ENCODE data around the gene DUSP10.

Gene DUSP10

DNA sequence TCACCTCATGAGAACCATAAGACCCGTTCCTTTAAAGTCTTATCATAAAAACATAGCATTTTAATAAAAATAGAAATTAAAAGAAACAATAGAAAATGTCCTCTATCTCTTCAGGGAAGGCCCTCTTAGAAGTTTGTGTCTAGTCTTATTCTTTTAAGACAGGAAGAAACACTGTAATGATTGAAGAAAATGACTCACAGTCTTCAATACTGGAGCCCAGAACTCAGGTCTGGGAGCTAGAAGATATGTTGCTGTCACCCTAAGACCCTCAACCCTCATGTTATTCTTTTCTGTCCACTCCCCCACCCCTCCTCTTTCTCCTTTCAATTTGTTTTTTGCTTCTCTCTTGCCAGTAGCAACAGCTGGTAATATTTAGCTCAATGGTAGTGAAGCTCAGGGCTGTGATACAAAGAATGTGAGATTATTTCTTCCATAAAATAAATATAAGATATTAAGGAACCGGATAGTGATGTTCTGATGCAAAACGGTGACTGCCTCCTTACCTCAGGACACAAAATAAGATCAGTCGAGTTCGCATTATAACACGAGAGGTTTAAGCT lies 12.0 kb downstream of the DUSP10 start:
- DNase-seq = no peak

DNA sequence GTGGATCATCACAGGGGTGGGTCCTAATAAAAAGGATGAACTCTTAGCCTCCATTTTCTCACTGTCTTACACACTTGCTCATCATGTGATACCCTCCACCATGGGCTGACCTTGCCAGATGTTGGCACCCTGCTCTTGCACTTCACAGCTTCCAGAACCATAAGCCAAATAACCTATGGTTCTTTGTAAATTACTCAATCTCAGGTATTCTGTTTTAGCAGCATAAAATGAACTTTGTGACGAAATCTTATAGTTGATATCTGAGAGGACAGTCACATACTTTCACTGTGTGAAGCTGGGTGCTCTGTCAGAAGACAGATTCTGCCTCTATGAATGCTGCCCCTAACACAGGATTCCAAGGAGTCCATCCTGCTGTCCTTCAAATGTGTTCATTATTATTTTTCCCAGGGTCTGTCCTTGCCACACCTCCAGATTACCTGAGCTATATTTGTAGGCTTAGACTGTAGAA lies 13.8 kb downstream of the DUSP10 start:
- DNase-seq = no peak

DNA sequence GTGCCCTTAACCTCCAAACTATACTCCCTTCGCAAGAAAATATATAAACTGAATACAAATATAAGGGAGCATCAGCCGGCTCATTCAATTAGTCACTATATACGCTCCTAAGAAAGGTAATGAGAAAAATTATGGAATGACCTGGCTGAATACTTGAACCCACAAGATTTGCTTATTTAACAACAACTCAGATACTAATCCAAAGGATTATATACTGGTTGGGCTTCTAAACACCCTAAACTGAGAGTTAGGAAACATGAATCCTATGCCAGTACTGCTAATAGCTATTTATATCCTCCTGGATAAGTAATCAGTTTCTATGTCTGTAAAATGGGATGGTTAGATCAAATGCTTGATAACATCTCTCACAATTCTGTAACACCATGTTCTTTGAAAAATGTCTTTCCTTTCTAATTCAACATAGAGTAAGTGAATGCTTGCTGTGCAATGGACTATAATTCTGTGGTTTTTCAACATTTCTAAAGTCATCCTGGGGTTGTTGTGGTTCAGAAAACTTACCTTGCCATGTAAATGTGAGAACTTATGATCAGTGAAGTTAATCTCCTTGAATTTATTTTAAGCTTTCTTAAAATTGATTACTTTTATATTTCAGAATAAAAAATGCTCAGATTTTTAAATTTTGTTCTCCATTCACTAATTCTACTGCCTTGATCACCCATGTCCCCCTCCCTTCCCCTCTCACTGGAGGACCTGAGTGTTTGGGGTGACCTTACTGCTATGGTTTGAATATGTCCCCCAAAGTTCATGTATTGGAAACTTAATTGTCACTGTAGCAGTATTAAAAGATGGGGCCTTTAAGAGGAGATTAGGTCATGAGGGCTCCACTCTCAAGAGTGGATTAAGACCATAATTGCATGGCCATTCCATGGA lies 14.5 kb downstream of the DUSP10 start:
- DNase-seq = no peak

DNA sequence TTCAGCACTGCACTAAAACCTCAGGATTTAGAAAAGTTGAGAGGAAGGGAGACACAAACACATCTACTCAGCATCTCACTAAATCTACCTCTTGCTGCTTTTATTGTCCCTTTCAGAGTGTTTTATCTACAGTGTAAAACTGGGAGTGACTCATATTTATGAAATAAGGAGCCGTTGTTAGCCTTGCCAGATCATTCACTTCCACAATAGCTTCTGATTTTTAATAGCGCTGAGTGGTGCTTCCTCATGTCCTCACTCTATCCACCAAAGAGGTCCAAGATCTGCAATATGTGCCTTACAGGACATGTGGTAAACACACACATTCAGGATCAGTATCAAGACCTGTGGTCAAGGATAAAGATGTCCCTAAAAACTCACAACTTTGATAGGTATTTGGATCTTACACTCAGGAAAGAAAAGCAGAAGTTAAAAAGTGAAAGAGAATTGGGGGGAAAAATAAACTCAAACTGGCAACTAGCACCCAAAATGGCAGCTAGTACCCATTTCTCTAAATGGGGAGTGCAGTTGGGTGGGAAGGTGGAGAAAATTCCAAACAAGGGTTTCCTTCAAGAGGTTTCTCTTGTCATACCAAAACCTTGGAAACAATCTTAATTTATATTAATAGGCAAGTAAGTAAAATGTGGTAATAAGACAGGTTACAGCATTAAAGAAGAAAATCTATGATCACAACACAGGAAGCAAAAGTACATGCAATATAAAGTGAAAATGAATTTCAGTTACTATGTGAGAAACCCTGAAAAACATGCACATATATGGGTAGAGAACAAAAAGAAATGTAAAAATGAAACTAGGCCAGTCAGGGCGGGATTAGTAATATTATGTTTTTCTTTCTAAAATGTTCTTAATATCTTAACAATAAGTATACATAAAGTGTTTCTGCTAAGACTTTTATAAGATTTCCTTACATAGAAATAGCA lies 15.9 kb downstream of the DUSP10 start:
- DNase-seq = peak; percentile 47

DNA sequence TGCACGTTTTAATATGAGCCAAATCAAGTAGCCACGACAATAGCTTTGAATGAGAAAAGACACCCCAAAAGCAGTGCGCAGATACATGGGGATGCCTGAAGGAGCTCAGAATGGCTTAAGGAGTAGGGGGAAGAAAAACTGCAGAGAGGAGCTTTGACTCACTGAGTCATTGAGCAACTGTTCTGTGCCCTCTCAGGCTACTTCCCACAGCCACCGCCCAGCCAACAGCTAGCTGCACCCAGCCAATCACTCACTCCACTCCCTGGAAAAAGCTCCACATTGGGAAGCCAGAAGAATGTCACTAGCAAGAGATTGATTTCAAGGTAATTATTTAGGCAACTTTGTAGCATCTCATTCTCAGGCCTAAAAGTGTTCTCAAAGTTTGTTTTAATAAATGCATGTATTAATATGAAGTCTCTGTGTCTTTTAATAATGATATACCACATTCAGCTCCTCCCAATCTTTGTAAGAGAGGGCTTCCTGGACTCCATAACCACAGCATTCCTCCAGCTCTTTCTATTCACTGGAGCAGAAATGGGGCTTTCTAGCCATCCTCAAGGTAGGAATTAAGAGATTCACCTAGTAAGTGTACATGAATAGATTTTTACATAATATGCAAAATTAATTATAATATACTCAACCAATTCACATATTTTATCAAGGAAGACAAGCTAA lies 16.8 kb downstream of the DUSP10 start:
- no peak for DNase-seq

DNA sequence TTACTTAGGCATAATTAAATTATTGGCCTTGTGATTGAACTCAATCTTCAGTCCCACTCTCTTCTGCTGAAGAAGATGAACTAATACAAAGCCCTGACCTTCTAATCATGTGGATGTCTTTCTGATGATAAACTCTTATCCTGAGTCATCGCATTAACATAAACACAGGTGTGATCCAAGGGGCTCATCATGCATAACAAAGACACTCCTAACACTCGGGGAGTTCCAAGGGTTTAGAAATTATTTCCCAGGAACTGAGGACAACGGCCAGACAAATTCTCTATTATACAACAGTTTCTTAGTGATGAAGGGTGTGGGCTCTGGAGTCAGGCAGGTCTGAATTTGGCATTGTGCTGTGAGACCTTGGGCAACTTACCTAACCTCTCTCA lies 18.0 kb downstream of the DUSP10 start:
- no peak for DNase-seq

DNA sequence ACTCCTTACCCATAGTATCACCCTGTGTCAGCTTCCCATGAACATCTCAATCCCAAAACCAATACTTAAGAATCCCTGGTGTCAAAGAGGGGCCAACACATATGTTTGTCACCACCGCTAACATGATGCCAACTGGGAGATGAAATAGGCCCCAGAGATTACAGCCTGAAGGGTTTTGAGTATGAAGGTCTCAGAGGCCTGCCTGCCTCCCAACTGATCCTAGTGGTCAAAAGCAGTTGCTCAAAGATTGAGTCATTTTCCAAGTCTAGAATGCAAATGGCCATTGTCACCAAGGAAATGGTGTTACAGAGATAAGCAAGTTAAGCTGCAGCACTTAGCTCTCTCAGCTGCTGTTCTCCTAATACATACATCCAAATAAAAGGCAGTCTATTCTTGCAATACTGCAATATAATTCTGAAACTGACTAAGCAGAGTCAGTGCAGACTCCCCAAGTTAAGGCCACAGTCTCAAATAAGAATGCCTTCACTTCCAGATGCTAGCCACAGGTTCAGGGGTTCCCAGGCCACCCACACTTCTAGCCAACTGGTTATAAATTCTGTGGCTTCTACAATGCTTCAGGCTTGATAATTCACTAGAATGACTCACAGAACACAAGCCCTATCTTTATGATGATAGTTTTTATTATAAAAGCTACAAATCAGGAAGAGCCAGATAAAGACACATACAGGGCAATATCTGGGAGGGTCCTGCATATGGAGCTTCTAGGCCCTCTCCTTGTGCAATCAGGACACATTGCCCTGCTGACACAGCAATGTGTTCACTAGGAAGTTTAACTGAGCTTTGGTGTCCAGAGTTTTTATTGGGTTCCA lies 18.7 kb downstream of the DUSP10 start:
- DNase-seq = no peak

DNA sequence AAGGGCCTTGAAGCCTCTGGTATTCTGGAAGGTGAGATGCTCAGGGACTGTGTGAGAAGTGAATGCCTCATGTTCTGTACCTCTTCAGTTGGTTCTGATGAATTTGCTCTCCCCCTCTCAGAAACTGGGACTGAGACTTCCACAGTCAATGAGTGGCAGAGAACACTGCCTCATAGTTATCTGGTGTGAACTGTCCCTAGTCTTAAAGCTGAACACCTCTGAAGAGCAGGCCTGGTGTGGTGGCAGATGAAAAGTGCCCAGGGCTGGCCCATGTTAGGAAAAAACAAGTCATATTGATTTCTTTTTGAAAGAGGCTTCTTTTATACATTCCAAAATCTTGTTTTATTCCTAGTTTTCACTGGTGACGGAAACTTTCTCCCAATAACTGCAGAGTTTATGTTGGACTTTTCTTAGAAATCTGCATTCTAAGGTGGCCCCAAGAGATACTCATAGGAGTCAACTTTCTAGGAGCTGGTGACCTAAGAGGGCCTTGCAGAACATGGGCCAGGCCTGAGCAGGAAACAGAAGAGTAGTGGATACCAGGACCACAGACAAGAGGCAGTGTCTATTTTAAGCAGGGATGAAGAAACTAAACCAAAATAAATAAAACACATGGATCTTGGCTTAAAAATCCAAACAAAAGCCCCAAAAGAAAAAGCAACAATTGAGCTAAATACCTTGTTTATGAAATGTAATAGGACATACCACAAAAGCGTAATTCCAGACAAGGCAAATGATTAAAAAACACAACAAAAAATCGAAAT lies 19.5 kb downstream of the DUSP10 start:
- DNase-seq = no peak

DNA sequence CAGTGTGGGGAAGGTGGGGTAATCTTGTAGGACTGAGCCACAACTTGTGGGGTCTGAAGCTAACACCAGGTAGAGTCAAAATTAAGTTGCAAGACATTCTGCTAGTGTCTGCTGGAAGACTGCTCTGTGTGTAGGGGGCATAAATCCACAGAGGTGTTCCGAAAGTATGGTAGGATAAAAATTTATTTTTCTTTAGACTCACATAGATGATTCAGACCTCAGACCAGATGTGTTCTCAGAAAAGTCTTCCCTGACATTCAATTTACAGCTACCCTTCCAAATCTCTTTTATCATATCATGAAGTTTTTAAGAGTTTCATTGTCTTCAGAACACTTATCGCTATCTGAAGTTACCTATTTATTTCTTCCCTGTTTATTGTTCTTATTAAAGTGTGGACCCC lies 21.3 kb downstream of the DUSP10 start:
- DNase-seq = no peak

DNA sequence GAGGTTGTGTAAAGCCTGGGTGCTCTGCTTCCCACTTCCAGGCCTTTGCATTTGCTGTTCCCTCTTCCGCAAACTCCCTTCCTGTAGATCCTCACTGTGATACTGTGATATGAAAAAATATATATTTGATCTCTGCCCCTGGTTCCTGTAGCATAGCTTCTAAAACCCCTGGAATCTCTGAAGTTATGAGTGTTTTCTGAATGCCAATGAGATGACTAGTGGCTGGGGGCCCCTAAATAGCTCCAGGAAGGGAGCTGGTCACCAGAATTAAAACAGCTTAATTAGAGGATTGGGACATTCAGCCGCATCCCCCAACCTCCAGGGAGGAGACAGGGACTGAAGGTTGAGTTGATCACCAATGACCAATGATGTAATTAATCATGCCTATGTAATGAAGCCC lies 21.9 kb downstream of the DUSP10 start:
- no peak for DNase-seq

DNA sequence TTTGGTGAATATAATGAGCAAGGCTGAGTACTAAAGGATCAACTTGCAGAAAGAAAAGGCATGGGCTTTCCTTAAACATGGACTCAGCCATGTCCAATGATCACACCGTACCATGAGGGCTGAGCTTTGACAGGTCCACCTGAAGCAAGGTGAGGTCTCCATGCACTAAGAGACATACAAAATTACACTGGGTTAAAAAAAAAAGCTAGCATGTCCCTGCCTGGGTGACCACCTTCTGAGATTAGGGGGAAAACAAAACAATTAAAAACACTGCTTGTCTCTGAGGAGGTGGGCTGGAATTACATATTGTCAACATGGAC lies 22.7 kb downstream of the DUSP10 start:
- no peak for DNase-seq

DNA sequence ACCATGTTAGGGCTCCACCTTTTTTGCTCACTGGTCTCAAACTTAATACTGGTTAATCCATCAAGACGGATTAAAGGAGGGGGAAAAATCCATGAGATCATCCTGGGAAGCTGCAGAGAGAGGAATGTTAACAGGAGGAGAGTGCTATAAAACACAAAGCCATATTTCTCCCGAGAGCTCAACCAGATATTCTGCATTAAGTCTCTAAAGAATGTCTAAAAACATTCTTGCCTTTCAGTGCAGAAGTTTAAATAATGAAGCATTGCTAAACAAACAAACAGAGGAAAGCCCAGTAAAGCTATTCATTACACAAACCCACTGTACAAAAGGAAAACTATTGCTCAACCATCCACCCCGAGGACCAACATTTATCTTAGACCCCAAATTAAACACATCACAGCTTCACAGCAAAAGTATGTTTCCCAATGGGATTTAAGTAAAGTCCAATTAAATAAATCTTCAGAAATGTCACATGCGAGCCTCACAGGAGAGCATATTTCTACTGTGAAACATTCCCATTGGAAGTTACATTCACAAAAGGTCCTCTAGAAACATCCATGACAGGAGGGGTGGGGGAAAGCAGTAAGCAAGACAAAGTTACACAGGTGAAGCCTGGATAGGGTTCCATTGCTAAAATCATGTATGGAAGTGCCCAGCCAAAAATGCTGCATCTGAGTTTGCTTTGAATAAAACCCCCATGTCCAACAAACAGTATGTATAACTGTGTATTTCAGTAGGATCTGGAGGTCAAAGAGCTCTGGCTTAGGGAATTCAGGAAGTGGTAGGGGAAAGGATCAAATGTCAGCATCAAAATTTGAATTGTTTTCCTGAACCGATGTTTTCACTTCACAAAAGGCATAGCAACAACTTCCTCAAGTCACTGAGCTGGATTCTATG lies 23.3 kb downstream of the DUSP10 start:
- no peak for DNase-seq

DNA sequence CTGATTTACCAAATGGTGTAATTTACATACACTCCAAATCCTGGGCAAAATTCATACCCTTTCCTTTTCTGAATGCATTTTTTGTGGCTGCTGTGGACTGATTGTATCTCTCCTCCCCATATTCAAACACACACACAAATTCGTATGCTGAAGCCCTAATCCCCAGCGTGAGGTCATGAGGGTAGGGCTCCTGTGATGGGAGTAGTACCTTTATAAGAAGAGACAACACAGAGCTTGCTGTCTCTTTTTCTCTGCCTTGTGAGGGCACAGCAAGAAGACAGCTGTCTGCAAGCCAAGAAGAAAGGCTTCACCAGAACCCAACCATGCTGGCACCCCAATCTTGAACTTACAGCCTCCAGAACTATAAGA lies 24.4 kb downstream of the DUSP10 start:
- DNase-seq = no peak

DNA sequence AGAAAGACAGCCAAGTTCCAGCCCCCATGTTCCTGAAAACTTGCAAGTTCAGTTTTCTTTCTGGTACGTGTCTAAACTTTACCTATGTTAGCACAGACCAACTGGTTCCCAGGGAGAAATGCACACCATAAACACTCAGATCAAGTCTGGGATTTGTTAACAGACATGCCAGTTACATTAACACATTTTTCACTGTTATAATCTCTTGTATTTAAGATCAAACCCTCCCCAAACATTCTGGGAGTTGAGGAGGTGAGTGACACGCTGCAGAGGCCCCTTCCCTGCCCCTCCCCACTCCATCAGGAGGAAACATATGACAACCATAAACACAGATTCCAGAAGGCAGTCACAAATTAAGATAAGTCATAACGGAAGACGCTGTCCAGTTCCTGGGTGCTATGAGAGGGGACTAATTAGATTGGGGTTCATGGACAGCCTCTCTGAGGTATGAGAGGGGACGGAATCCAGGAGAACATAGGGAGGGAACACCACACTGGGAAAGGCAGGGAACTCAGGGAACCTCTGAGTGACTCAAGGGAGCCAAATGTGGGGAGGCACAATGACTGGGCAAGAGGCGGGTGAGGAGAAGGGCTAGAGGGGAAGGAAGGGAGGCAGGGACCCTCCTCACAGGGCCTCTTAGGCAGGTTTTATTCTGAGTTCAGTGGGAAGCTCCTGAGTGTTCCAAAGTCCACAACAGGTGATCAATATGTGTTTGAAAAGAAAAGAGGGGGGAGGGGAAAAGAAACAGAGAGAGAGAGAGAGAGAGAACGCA lies 25.0 kb downstream of the DUSP10 start:
- DNase-seq = no peak

DNA sequence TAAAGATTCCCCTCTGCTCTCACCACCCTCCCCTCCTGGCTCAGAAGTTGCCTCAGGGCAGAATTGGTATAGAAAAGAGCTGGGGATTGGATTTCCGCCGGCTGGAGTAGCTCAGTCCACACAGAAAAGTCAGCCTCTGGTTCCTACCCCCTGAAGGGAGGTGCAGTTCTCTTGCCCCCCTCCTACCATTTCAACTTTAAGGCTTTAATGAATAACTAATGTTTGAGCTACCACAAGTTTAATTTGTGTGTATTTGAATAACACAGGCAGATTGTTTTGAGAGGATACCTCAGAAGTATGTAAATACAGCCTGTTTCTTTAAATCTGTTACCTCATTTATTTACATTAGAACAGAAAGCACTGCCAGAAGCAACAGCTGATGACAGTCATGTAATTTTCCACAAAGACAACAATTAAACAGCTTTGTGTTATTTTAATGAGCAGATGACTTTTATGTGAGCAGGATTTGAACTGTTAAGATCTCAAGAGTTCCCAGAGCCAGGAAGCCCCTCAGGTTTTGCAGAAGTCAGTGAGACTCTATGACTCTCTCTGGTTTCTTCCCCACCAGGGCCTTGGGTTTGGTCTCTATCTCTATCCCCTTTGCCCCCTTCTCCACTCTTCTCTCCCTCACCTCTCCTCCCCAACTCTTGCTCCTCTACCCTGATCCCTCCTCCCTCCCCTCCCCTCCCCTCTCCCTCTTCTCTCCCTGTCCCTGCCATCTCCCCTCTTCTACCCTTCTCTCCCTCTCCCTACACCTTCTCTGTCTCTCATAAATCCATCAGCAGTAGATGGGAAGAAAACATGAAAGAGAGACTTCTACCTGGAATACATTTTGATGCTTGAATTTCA lies 26.3 kb downstream of the DUSP10 start:
- no peak for DNase-seq

DNA sequence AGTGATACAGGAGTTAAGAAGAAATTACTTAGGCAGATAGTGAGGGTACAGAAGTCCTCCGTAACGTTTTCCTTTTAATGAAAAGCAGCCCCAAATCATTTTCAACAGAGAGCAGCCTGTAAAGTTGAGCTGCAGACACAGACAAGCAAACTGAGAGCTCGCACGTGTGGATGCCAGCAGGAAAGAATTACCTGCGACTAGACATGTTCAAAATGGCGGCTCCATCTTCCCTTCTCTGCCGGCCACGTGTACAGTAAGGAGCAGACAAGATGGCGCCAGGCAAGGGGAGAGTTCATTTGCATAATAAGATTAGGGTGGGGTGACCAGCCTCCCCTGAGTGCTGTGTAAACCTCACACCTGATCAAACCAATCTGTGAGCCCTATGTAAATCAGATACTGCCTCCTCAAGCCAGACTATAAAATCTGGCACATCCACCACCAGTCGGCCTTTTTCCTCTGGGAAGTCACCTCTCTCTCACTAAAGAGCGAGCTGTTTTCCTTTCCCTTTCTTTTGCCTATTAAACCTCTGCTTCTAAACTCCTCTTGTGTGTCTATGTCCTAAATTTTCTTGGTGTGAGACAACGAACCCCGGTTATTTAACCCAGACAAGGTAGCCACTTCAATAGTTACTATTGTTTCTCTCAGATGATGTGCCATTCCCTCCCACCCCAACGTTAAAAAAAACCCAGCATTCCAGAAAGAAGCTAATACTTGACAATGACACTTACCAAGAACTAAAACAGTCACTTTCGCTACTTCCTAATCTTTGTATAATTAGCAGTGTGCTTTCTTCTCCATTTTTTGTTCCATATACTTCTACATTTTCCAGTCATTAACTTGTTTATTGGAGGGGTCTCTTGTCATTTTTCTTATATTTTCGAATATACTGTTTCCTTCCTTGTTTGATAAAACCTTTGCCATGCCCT lies 27.4 kb downstream of the DUSP10 start:
- DNase-seq = no peak

DNA sequence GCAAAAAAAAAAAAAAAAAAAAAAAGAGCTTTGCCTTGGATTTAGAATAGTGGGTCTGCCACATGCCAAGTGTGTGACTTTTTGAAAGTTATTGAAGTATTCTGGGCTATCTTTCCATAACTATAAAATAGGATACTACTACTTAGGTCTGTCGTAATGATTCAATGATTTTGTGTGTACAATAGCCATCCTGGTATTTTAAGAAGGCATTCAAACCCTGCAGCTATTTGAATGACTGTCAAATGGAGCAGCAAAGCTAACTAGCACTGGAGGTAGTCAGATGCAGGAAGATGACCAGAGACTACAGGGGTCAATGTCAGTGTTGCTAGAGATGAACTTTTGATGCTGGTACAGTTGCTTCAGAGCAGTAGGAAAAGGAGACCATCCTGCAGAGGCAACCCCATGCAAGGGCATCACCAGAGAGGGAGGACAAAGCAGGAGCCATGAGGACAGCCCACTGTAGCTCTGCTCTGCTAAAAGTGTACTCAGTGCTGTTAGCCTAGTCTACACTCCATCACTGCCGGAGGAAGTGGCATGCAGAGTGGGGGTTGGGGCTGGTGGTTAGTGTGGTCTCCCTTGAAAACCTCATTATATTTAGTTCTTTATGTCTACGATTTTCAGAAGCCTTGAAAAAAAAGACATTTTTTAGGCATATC lies 29.0 kb downstream of the DUSP10 start:
- DNase-seq = peak; percentile 86
